NB4 (cell line): ENCODE measurements around the gene MAOB.

Experiments used
- DNase-seq: peaks from one replicate; pipeline ENCODE4 v3.0.0; 2010; ENCODE audit warnings: low read depth
- H3K4me3 ChIP-seq: one replicate; pipeline ENCODE4 v1.5.1; 2011; ENCODE audit warnings: mild to moderate bottlenecking, low read depth, low read length, moderate library complexity
- CTCF ChIP-seq: IDR thresholded peaks from one replicate; pipeline ENCODE4 v1.5.1; 2012; ENCODE audit warnings: low read depth, low read length
- MAX ChIP-seq: IDR thresholded peaks from 2 replicates; pipeline ENCODE4 v1.6.1; 2011; ENCODE audit warnings: low read depth, low read length
- MYC ChIP-seq: IDR thresholded peaks from 2 replicates; pipeline ENCODE4 v1.6.1; 2011; ENCODE audit warnings: low read depth, low read length
- POLR2A ChIP-seq: IDR thresholded peaks from 2 replicates; pipeline ENCODE4 v1.6.1; 2011; ENCODE audit warnings: mild to moderate bottlenecking; ENCODE audit not compliant: insufficient read length; ENCODE audit errors: extremely low read depth

MAOB gene

GRCh38 chrX:43716696-43717095, 165.6 kb downstream of the MAOB start:
- TF ChIP-seq POLR2A (no peak), CTCF (no peak), MYC (no peak), MAX (no peak)
- no peak for DNase-seq

More at GRCh38 chrX:43716696-43717095, 165.6 kb downstream of the MAOB start:
- H3K4me3 ChIP-seq, result no peak overlapping the region
